ENCODE data around the gene IL1RAPL1.

The IL1RAPL1 gene

DNA sequence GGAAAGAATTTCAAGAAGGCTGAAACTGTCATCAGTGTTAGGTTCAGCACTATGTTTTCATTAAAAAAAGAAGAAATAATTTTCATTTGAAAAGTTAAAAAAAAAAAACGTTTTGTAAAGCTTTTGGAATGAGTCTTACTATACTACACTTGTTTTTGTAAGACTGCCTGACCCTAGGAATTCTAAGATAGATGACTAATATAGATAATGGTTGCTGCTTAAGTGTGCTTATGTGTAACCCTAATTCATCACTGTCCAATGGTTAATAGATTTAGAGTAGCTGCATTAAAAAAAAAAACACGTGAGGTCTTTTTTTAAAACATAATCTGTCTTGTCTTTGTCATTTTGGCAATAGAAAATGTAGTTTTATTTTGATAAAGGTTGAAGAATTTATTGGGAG is 323.2 kb downstream of the IL1RAPL1 start:
- TF ChIP-seq GATA3 (IDR thresholded peaks at IDR 0.05; ENCODE audit: low read depth, low read length) (no peak), GATA2 (IDR thresholded peaks at IDR 0.05; ENCODE audit: low read depth, low read length) (no peak)

DNA sequence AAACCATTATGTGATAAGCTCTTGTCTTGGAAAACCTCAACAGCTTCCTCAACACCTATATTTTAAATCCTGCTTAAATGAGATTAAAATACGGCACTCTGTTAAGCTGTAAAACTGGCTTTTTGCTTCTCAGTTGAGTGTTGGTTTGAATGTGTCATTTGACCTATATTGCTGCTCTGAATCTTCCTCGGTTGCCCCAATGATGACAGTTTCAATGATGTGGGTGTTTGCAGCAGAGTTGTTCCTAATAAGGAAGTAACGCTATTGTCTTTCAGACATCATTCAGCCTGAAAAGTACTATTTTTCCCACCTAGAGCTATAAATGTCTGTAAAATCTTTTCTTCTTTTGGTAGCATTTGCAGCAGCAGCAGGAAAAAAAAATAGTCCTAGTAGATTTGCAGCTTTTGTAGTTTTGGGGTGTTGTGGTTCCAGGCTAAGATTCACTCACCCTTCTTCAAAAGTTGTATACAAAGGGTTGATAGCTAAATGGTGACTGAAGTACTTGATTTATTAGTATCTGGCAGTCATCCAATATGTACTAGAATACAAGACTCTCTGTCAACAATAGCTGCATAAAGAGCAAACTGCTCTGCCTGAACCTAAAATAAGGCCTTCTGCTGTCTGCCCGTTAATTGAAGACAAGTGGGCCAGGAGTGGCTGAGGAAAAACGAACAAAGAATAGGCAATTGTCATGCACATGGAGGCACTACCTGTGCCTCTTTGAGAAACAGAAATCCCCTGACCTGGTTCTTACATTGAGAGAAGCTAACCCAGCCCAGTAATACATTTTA is 333.1 kb downstream of the IL1RAPL1 start:
- TF ChIP-seq GATA2 (IDR thresholded peaks at IDR 0.05; ENCODE audit: low read depth, low read length), result no peak
- no peak for TF ChIP-seq GATA3 (IDR thresholded peaks at IDR 0.05; ENCODE audit: low read depth, low read length)

DNA sequence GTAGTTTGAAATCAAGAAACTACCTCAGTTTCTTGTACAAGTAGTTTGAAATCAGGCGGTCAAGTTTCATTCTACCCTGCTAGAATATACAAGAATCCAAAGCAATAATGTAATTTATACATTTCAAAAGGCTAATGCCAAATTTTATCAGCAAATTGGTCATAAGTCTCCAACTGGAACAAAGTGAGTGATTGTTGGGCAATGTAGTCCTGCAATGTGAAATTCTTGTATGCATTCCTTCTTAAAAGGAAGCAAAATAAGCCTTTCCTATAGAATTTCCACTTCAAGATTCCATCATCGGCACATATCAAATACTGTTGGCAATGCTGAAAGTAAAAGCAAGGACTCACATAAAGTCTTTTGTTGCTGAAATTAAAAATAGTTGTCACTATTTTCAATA is 334.9 kb downstream of the IL1RAPL1 start:
- TF ChIP-seq GATA2 (IDR thresholded peaks at IDR 0.05; ENCODE audit: low read depth, low read length), result no peak
- TF ChIP-seq GATA3 (IDR thresholded peaks at IDR 0.05; ENCODE audit: low read depth, low read length), result no peak

DNA sequence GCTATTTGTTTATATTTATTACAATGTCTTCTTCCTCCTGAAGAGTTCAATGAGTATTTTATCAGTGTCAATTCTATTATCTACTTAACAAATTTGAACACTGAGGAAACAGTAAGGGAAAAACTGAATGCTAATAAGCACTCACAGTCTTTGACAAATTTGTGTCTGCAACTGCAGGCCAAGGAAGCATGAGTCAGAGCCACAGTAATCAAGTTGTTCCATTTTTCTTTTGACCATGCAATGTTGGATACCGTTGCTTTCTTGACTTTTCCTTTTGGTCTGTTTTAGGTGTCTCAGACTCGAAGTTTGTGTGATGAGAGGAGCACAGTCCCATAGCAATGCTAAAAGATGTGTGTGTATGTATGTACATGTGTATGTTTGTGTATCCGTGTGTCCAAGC is 359.6 kb downstream of the IL1RAPL1 start:
- TF ChIP-seq GATA3 (IDR thresholded peaks at IDR 0.05; ENCODE audit: low read depth, low read length) (no peak), GATA2 (IDR thresholded peaks at IDR 0.05; ENCODE audit: low read depth, low read length) (no peak)

DNA sequence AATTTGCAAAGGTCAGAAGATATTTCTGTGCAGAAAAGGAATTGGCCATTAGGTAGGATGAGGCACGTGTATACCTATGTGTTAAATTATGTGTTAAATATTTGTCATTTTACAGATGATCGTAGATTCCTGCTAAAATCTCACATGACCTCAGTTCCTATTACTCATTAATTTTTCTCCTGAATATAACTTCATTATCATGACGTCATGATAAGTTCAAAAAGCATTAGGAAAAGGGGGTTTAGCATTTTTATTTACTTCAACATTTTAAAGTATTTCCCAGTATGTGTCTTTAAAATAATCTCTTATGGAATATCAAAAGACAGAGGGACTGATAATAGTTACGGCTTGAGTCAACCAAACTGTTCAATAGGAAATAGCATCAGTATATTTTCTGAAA is 372.8 kb downstream of the IL1RAPL1 start:
- no peak for TF ChIP-seq GATA2 (IDR thresholded peaks at IDR 0.05; ENCODE audit: low read depth, low read length)
- TF ChIP-seq GATA3 (IDR thresholded peaks at IDR 0.05; ENCODE audit: low read depth, low read length), result no peak

DNA sequence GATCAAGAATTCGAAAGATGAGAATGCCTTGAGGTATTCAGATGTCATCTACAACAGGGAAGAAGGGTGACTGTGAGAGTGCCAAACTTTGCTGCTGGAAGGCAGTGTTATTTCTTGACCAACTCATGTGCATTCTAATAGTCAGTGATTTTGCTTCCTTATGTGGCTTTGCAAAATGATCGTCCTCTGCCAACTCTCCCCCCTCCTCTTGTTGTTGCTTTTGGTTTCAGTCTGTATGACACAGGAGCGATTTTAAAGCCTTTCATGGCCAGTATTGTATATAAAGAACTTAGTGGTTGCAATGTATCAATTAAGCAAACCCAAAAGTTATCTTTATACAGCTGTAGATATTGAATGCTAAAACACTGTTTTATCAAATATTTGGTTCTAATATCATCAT is 379.1 kb downstream of the IL1RAPL1 start:
- TF ChIP-seq GATA3 (IDR thresholded peaks at IDR 0.05; ENCODE audit: low read depth, low read length) (no peak), GATA2 (IDR thresholded peaks at IDR 0.05; ENCODE audit: low read depth, low read length) (no peak)

DNA sequence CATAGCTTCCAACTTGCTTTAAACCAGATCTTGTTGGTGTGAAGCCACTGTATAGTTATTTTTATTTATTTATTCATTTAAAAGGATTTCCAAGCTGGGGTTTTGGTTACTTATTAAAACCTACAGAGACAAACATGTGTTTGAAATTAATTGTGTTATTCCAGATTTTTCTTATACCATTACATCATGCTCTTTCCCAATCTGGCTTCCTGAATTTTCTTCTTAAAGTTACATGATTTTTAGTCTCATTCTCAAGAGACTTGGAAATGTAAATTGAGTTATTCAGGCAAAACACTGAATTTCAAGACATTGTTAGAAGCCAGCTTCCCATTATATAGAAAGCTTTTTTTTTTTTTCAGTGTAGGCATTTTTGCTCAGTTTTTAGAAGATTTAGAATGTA is 381.9 kb downstream of the IL1RAPL1 start:
- TF ChIP-seq GATA2 (IDR thresholded peaks at IDR 0.05; ENCODE audit: low read depth, low read length), result no peak
- no peak for TF ChIP-seq GATA3 (IDR thresholded peaks at IDR 0.05; ENCODE audit: low read depth, low read length)

DNA sequence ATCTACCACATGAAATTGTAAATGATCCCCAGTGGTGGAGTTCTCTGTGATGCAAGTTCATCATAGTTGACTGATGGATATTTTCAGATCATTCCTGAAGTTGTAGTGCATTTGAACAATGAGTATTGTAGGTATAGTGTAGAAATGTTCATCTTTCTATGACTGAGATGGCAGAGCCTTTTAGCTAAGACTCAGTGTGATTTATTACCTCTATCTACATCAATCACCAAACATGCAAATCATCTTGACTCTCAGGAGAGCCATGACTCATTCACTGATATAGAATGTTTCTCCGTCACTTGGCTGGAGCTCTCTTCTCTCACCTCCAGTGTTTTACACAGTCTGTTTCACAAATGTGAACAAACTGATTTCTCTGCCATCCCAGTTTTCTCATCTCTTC is 392.6 kb downstream of the IL1RAPL1 start:
- no peak for TF ChIP-seq GATA3 (IDR thresholded peaks at IDR 0.05; ENCODE audit: low read depth, low read length)
- no peak for TF ChIP-seq GATA2 (IDR thresholded peaks at IDR 0.05; ENCODE audit: low read depth, low read length)

DNA sequence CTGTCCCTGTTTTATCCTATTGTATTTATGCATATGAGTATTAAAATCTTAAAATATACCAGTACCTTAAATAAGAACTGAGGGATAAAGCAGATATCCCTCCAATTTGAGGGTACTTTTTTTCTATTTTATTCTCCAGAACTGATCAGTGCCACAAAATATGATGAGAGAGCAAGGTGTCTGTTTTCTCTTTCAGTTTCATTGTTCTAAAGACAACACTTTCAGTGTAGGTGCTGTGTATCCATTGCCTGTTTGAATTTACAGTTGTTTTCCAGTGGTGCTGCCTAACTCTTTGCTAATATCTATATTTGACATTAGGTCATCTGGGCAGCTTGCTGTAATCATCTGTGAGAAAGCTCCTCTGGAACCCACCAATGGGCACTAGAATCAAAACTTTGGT is 394.7 kb downstream of the IL1RAPL1 start:
- no peak for TF ChIP-seq GATA3 (IDR thresholded peaks at IDR 0.05; ENCODE audit: low read depth, low read length)
- TF ChIP-seq GATA2 (IDR thresholded peaks at IDR 0.05; ENCODE audit: low read depth, low read length), result no peak

DNA sequence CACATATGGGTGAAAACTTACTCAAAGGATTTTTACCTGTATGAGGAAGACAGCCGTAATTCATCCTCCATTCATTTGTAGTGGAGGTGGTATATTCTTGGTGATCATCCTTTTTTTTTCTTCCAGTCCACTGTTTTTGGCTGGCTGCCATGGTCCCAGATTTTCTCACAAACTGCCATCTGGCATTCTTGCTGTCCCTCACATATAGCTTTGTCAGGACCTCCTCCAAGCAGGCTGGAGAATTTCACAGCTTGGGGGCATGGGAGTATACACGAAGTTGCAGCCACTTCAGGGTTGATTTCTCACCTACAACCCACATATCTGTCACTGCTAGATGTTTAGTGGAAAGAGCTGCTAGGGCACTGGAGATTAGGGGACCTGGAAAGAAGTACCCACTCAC is 401.0 kb downstream of the IL1RAPL1 start:
- TF ChIP-seq GATA2 (IDR thresholded peaks at IDR 0.05; ENCODE audit: low read depth, low read length) (no peak), GATA3 (IDR thresholded peaks at IDR 0.05; ENCODE audit: low read depth, low read length) (no peak)

DNA sequence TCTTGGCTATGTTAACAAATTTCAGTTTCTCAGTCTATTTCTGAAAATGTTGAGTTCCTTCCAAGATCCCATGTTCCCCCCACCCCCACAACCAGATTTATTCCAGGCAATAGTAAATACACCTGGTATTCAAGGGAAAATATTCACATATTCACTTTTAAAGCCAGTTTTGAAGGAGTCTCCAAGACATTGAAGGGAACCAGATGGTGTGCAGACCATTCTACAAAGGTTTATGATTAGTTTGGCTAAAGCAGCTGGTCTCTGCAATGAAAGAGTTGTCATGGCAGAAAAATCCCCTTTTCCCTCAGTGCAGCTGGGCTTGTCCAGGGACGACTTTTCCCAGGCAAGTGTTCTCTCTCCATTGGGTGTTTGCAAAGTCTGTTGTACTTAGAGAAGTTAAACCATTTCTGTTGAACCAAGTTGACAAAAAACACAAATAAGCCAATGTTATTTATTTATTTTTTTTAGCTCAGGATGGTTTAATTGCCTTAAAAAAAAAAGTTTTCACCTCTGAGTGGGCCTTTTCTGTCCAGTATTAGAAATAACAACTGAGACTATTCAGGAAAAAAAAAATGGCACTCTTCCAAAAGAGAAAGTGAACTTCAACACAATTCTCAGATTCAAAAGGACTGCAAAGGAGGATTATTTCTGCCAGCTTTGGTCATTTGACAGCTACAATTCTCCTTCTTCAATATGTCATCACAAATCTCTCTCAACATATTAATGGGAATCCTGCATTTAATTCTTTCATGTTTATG is 410.6 kb downstream of the IL1RAPL1 start:
- TF ChIP-seq GATA2 (IDR thresholded peaks at IDR 0.05; ENCODE audit: low read depth, low read length) (no peak), GATA3 (IDR thresholded peaks at IDR 0.05; ENCODE audit: low read depth, low read length) (no peak)

DNA sequence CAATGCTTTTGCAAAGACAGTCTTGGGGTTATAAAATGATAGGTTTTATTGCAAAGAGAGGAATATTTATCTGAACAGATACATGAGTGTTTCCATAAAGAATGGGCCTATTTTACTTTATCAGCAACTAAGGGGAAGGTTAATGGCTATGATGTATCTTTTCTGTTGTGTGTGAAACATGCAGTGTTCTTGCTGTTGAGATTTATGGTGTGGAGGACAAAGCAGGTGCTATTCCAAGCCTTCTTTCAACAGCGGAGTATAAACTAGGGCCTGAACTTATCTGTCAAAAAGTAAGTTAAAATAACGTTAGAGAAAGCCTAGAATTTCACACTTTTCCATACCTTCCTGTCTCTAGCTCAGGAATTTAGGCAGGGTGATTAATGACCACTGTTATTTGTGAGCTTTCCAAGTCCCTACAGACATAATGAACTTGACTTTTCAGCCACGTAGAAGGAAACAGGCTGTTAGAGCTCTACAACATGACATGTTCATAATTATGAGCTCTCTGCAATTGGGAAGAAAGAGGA is 411.4 kb downstream of the IL1RAPL1 start:
- TF ChIP-seq GATA3 (IDR thresholded peaks at IDR 0.05; ENCODE audit: low read depth, low read length) (no peak), GATA2 (IDR thresholded peaks at IDR 0.05; ENCODE audit: low read depth, low read length) (no peak)

DNA sequence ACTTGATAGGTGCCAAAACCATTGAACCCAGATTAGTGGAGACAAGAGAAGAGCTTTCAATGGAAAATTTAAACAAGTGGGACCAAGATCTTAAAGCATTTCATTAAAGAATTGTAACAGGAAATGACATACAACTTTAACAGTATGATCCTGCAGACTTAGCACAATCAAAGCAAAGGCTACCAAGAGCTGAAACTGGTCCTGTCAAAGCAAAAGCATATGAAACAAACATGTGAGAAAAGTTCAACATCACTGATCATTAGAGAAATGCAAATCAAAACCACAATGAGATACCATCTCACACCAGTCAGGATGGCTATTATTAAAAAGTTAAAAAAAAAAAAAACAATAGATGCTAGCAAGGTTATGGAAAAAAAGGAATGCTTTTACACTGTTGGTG is 425.6 kb downstream of the IL1RAPL1 start:
- TF ChIP-seq GATA2 (IDR thresholded peaks at IDR 0.05; ENCODE audit: low read depth, low read length), result no peak
- no peak for TF ChIP-seq GATA3 (IDR thresholded peaks at IDR 0.05; ENCODE audit: low read depth, low read length)

DNA sequence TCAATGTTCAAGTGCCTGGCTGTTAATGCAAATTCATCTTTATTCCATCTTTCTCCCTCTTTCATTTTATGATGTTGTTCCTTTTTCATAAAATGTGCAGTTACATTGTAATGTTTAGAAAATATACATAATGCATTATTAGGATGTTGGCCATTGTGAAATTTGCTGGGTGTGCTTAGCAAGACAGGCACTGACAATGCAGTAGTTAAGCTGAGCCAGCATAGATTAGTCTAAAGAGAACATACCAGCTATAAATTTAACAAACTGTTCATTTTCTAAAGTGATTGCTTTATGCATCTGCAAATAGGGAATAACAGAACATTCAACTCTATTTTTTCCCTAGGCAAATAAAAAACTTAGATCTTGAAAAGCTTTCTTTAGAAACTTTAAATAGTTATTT is 436.0 kb downstream of the IL1RAPL1 start:
- TF ChIP-seq GATA3 (IDR thresholded peaks at IDR 0.05; ENCODE audit: low read depth, low read length) (no peak), GATA2 (IDR thresholded peaks at IDR 0.05; ENCODE audit: low read depth, low read length) (no peak)

DNA sequence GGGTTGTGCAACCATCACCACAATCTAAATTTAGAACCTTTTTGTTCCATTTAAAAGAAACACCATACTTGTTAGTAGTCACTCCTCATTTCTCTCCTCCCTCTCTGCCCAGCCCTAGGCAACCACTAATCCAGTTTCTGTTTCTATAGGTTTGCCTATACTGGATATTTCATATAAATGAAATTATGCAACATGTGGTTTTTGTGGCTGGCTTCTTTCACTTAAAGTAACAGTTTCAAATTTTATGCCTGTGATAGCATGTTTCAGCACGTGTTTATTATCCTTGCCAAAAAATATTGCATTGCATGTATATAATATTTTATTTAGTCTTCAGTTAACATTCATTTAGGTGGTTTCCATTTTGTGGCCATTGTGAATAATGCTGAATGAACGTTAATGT is 437.6 kb downstream of the IL1RAPL1 start:
- no peak for TF ChIP-seq GATA3 (IDR thresholded peaks at IDR 0.05; ENCODE audit: low read depth, low read length)
- no peak for TF ChIP-seq GATA2 (IDR thresholded peaks at IDR 0.05; ENCODE audit: low read depth, low read length)
